GM19239 (cell line): ENCODE results near the gene TAS2R40.
A peak's percentile ranks its signal among the peaks of the same experiment; 100 is the strongest.

ENCODE experiments used
- DNase-seq: peaks from one replicate; pipeline ENCODE4 v3.0.0; 2011; ENCODE audit warnings: low spot score; ENCODE audit not compliant: insufficient read length
- FAIRE-seq: peaks from 2 replicates; lab custom pipeline; 2011; peaks lifted over from hg19 to GRCh38; lab: Jason Lieb, UNC

Gene TAS2R40

DNA sequence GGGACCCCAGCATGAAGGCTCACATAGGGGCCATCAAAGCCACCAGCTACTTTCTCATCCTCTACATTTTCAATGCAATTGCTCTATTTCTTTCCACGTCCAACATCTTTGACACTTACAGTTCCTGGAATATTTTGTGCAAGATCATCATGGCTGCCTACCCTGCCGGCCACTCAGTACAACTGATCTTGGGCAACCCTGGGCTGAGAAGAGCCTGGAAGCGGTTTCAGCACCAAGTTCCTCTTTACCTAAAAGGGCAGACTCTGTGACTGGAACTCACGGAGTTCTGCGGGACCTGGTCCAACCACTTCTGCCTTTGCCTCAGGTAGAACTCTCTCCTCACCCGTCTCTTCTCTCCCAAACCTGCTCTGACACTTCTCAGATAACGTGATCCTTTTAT lies 945 bp downstream of the TAS2R40 start:
- DNase-seq = no peak
- no peak for FAIRE-seq

DNA sequence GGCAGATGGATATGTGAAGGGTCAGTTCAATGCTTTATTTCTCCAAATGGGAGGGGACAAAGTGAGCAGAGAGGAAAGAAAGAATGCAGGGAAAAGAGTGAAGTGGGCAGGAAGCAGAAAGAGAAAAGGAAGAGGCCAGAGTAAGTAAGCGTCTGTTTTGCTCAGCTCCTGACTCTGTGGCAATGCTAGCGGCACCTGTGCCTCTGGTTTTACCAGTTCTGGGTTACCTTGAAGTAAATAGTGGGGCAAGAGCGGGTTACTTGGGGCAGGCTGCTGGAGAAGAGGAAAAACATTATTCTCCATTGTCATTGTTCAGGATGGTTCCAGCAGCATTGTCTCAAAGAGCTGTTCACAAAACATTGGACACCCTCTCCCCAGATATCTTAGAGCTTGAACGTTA lies 1.9 kb downstream of the TAS2R40 start:
- no peak for DNase-seq
- FAIRE-seq = no peak

DNA sequence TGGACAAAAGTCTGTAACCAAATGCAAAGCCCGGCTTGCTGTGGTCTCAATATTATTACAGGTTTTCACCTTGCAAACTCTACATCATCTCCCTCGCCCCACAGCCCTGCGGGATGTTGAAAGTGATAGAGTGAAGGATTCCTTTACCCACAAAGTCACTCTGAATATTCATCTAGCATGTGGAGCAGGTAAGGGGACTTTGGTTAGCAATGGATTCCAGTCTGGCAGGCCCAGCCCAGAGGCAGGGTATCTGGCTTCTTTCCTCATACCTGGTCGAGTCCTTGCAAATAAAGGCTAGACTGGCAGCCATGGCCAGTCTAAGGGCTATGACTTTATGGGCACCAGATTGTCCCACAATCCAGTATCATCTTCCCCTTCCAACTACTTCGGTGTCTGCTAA lies 3.2 kb downstream of the TAS2R40 start:
- FAIRE-seq = no peak
- DNase-seq = no peak

DNA sequence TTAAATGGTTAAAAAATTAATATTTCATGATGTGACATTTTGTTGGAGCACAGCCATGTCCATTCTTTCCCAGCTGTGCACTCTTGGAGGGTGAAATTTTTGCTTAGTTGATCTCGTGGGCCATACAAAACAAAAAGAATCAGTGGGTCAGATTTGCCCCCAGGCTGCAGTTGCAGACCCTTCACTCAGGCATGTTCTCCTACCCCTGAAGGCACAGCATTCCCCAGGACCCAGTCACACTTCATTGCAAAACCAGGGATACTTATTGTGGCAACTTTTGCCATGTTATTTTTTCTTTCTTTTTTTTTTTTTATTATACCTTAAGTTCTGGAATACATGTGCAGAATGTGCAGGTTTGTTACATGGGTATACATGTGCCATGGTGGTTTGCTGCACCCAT lies 6.0 kb downstream of the TAS2R40 start:
- FAIRE-seq (no peak), DNase-seq (no peak)

DNA sequence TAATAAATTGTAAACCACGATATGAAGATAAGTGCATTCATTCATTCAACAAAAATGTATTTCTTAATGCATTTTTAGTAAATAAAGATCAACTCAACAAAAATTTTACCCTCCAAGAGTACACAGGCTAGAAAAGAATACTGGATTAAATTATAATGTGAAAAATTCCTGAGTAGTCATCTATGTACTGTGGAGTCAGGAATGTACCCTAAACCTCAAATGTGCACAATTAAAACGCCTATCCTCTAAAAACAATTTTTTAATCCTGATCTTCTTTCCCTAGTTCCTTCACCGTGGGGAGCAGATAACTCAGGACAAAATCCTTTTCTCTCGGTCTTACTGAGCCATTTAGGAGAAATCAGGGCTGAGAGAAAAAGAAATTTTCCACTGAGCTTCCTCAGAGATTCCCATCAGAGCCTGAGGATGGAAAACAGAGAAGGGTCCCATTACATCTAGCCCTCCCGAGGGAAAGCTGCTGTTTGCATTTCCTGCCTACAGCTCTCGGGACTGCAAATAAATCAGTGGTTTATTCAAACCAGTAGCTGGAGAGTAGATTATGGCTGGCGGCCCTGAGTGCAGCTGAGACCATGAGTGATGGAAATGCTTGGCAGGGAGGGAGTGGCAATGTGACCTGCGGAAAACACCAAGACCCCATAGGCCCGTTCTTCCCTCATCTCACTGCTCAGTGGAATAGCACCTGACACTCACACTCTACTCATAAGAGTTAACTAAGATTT lies 7.4 kb downstream of the TAS2R40 start:
- no peak for DNase-seq
- no peak for FAIRE-seq

DNA sequence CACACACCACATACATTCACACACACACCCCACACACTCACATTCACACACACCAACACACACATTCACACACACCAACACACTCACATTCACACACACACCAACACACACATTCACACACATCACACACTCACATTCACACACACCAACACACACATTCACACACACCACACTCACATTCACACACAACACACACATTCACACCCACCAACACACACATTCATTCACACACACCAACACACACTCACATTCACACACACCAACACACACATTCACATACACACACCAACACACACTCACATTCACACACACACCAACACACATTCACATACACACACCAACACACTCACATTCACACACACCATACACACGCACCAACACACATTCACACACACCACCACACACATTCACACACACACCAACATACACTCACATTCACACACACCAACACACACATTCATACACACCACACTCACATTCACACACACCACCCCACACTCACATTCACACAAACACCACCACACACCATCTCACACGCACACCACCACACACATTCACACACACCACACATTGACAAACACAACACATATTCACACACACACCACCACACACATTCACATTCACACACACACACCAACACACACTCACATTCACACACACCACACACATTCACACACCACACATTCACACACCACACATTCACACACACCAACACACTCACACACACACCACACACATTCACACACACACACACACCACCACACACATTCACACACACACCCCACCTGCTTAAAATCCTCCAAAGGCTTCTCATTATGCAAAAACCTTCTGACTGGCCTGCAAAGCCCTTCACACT lies 9.0 kb downstream of the TAS2R40 start:
- DNase-seq (no peak), FAIRE-seq (no peak)

DNA sequence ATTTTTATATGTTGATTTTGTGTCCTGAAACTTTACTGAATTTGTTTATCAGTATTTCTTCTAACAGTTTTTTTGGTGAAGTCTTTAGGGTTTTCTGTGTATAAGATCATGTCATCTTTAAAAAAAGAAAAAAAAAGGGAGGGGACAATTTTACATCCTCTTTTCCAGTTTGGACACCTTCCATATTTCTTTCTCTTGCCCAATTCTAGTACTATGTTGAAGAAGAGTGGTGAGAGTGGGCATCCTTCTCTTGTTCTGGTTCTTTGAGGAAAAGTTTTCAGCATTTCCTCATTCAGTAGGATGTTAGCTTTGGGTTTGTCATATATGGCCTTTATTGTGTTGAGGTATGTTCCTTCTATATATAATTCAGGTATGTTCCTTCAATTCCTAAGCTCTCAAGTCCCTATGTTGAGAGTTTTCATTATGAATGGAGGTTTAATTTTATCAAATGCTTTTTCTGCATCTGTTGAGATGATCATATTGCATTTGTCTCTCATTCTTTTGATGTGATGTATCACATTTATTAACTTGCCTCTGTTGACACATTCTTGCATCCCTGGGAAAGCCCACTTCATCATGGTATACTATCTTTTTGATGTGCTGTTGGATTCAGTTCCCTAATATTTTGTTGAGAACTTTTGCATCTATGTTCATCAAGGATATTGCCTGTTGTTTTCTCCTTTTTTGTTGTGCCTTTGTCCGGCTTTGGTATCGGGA lies 12.1 kb downstream of the TAS2R40 start:
- no peak for FAIRE-seq

DNA sequence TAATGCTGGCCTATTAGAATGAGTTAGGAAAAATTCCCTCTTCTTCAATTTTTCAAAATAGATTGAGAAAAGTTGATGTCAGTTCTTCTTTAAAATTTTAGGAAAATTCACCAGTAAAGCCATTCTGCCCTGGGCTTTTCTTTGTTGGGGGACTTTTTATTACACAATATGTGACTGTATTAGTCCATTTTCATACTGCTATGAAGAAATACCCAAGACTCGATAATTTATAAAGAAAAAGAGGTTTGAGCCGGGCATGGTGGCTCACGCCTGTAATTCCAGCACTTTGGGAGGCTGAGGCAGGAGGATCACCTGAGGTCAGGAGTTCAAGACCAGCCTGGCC lies 12.7 kb downstream of the TAS2R40 start:
- no peak for DNase-seq
- no peak for FAIRE-seq

More for the DNA sequence above, 12.1 kb downstream of the TAS2R40 start:
- DNase-seq = no peak

DNA sequence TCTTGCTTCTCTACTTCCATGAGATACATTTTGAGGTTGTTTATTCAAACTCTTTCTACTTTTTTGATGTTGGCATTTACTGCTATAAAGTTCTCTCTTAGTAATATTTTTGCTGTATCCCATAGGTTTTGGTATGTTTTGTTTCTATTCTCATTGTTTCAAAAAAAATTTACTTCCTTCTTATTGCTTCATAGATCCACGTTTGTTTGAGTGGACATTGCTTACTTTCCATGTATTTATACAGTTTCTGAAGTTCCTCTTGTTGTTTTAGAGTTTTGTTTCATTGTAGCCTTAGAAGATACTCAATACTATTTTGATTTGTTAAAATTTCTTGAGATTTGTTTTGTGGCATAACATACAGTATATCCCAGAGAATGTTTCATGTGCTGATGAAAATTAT lies 13.7 kb downstream of the TAS2R40 start:
- FAIRE-seq (no peak), DNase-seq (no peak)

DNA sequence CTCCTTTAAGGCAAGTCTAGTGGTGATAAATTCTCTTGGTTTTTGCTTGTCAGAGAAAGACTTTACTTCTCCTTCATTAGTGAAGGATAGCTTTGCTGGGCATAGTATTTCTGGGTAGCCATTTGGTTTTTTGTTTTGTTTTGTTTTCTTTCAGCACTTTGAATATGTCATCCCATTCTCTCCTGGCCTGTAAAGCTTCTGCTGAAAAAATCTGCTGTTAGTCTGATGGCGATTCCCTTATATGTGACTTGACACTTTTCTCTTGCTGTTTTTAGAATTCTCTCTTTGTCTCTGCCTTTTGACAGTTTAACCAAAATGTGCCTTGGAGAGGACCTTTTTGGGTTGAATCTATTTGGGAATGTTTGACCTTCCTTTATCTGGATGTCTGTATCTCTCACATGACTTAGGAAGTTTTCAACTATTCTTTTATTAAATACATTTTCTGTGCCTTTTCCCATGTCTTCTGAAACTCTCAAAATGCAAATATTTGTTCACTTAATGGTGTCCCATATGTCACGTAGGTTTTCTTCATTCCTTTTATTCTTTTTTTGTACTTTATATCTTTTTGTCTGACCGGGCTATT lies 14.7 kb downstream of the TAS2R40 start:
- no peak for FAIRE-seq

DNA sequence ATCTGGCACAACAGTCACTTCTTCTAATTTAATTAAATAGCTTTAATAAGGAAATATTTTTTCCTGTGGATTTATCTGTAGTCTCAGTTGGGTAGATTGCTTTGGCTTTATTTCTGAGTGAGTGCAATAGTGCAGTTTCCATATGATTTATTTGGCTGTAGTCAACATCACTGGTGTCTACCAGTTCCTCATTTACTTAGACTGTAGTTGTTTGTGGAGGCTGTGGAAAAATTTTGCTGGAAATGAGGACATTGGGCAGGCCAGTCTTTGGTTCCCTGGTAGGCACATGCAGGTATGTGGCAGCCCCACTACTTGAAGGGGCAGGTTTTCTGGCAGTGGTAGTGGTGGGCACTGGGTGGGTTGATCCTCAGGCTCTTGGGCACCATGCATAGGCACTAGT lies 15.5 kb downstream of the TAS2R40 start:
- FAIRE-seq = no peak
- DNase-seq = no peak

More for the DNA sequence above, 14.7 kb downstream of the TAS2R40 start:
- no peak for DNase-seq

DNA sequence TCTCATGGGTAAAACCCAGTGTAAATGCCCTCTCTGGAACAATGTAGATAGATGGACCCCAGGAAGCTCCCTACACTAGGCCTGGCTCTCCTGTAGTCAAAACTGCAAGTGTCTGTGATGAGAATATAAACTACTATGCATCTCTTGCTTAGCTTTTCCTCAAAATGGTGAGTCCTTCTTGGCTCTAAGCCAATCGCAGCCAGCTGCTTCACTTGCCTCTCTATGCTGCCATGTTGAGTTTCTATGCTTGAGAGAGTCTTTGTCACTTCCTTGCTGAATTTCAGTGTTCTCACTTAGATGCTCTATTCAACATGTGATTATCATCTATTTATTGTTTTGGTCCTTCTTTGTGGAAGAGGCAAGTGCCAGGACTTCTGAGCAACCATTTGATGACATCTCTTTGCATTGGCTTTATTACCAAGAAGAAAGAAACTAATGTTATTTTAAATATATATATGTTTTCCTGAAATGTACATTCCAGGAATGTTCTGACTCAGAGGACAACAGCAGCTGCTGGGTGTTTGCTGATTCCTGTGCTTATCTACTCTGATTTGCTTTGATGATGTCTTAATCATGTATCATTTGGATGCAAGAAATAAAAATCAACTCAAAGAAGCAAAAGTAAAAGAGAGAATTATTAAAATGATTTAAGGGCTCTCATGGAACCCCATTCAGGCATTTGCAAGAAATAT lies 16.6 kb downstream of the TAS2R40 start:
- FAIRE-seq (no peak), DNase-seq (no peak)

DNA sequence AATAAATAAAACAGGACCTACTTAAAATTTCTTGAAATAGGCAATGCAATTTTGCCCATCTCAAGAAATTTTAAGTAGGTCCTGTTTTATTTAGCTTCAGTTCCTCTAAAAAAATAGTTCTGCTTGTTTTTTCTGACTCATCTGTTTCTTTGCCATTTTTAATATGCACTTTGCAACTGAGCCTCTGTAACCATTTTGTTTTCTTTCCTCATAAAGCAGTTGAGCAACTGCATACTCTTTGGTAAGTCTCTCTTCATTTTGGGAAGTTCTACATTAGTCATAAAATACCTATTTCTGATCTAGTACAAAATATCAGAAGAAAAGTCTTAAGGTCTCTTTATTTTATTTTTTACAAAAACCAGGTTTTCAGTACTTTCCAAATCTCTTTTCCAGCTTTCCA lies 18.0 kb downstream of the TAS2R40 start:
- FAIRE-seq (no peak), DNase-seq (no peak)

DNA sequence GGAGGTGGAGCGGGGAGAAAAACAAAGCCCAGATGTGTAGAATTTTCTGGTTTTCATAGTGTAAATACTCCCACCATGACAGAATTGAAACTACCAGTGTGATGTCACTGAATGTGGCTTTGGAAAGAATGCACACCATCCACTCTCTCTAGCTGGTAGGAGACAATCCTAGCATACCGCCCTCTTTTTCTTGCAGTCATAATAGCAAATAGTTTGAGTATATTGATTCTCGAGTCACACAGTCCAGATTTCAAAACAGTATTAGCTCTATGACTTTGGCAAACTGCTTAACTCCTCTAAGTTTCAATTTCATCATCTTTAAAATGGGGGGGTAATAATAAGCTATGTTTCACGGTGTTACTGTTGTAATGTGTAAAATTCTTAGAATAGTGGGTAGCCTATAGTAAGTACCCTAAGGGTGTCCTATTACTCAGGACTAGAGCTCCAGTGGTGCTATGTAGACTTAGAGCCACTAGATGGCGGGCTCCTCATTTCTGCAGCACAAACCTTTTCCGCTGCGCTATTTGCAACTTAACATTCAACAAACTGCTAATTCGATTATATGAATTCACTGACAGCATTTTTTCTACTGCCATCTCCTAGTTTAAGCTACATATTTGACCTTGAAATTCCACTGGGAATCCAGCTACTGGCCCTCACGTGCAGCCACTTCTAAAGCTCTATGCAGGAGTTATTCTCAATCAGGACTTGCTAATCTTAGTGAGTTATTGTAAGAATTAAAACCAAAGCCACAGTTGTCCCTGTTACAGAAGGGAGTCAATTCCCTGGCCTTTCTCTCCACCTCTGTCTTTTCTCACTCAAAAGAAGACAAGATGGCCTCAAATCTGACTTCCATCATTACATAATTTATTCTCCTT lies 18.7 kb downstream of the TAS2R40 start:
- peak; percentile 47 for FAIRE-seq
- peak; percentile 17 for DNase-seq

DNA sequence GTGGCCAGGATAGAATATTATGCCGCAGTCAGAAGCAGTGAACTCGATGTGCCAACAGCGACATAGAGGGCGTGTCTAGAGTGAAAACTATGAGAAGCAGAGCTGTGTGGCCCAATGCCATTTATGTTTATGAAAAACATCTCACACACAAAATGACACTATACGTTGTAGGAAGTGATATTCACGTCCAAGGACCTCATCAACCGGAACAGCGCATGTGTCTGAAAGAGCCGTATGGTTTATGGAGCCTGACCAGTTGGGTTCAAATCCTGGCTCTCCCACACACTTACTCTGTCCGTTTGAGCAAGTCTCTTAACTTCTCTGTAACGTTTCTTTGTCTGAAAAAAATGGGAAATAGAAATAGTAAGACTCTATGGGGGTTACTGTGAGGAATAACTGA lies 20.5 kb downstream of the TAS2R40 start:
- FAIRE-seq (no peak), DNase-seq (no peak)

DNA sequence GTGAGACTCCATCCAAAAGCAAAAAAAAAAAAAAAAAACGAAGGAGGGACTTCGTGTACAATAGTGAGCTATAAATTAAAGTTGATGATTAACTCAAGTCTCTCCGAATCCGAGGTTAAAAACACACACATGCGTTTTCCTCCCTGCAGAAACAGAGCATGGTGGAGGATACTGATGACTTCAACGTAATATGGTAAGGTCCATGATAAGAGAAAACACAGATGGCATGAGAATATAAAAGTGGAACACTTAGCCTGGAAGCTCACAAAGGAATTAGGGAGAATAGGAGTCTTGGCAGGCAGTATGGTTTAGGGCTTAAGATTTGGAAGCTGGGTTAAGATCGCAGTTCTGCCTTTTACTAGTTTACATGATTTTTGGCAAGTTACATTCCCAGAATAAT lies 21.3 kb downstream of the TAS2R40 start:
- FAIRE-seq = no peak
- no peak for DNase-seq

DNA sequence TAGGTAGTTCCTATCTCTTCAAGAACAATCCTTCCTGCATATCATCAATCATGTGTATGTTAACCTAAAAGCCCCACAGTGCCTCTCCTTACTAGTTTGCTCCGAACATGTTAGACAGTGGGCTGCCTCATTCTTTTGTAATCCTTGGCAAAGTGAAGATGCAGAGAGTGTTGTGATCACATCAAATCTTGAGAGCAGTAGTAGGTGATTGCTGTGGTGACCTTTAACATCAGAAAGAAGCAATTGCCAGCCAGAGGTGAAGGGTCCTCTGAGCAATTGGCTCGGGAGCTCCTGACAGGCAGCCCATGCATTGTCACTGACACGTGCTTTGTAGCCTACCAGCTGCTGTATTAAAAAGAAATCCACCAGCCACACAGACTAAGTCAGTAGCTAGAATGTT lies 21.8 kb downstream of the TAS2R40 start:
- FAIRE-seq = no peak
- DNase-seq = no peak

DNA sequence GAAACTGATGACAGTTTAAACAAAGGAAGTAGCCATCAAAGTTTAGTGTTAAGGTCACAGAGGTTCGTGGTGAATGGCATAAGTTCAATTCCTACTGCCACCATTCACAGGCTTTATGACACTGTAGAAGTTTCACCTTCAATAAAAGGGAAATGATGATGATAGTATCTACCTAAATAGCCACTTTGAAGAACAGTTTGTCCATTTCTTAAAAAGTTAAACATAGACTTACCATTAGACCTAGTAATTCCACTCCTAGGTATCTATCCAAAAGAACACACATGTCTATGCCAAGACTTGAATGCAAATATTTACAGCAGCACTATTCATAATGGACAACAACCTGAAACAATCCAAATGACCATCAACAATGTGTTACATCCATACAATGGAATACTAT lies 22.5 kb downstream of the TAS2R40 start:
- no peak for DNase-seq
- FAIRE-seq = no peak

DNA sequence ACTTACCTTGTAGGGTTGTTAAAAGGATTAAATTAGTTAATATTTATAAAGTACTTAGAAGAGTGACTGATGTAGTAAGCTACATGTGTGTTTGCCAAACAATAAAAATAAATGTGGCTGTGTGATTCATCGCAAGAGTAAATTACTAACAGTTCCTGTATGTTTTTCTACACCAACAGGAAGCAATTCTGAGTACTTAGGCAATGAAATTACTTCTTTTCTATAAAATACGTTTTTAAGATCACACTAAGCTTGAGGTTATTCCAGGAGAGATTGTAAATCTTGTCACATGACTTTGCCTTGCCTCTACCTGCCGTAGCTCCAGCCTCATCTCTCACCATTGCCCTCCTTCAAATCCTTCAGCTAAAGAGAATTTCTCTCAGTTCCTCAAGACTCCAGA lies 23.3 kb downstream of the TAS2R40 start:
- FAIRE-seq = no peak
- no peak for DNase-seq
